HG03039 (cell line): ENCODE results near the gene ALPI.

Experiments used
- ATAC-seq: cut with Tn5 transposase; IDR thresholded peaks from one replicate; pipeline ENCODE4 v1.9.1; 2021; ENCODE audit warnings: mild to moderate bottlenecking, moderate library complexity; ENCODE audit not compliant: unreplicated experiment

ALPI gene

DNA sequence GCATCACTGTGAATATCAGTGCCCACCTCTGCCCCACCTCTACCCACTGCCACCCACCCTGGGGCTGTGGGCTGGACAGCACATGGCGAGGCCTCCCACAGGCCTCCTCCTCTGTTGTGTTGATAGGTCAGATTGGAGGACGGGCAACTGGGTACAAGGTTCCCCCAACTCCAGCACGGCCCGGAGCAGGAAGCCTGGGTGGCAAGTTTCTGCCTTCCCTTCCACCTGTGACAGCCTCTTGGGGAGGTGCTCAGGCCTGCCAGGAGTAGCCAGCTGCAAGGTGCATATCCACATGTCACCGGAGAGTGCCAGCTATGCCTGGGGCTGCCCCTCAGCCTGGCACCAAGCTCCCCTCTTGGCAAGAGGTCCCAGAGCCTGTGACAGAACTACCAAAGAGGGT lies 38.6 kb downstream of the ALPI start:
- ATAC-seq, result no peak

DNA sequence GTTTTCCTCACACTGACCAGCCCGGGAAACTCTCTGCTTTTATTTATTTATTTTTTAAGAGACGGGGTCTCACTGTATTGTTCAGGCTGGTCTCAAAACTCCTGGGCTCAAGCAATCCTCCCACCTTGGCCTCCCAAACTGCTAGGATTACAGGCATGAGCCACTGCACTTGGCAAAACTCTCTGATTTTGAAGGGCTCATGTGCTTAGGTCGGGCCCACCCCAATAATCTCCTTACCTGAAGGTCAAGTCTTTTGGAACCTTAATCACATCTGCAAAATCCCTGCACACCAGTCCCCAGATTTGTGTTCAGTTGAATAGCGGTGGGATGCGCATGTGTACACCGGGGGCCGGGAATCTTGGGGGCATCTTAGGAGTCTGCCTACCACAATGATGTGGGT lies 39.3 kb downstream of the ALPI start:
- ATAC-seq, result no peak

GRCh38 chr2:232496501-232497270 lies 40.7 kb downstream of the ALPI start:
- ATAC-seq, result no peak

DNA sequence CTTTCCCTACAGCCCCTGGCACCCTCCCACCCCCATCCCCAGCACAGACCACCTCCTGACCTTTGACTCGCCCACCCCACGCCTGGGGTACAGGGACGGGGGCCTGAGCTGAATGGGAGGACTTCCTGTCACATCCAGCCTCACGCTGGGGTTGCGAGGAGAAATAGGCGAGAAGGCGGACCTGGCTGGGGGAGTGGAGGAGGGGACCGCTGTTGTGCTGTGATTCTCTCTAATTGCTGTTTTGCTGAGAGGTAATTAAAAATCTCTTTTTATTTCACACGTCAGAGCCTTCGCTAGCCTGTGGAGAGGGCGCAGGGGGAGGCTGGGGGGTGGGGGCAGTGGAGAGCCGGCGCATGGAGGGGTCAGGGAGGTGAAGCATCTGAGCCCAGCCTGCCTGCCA lies 41.4 kb downstream of the ALPI start:
- no peak for ATAC-seq

- ATAC-seq, result no peak
Measured at GRCh38 chr2:232498452-232498851, 42.5 kb downstream of the ALPI start.

DNA sequence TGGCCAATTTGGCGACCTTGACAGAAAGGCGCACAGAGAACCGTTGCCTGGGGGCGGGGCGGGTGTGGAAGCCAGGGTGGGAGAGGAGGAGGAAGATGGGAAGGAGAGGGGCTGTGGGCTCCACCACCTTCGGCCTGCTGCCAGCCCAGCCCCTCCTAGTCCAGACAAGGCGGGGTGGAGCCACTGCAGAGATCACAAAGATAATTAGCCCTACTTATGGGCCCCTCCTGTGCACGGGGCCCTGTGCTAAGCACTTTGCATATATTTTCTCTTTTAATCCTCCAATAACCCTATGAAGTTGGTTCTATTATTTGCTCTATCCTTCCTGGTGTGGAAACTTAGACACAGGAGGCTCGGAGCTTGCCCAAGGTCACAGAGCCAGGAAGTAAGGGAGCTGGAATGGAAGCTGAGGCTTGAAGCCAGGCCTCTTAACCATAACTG lies 45.4 kb downstream of the ALPI start:
- no peak for ATAC-seq

DNA sequence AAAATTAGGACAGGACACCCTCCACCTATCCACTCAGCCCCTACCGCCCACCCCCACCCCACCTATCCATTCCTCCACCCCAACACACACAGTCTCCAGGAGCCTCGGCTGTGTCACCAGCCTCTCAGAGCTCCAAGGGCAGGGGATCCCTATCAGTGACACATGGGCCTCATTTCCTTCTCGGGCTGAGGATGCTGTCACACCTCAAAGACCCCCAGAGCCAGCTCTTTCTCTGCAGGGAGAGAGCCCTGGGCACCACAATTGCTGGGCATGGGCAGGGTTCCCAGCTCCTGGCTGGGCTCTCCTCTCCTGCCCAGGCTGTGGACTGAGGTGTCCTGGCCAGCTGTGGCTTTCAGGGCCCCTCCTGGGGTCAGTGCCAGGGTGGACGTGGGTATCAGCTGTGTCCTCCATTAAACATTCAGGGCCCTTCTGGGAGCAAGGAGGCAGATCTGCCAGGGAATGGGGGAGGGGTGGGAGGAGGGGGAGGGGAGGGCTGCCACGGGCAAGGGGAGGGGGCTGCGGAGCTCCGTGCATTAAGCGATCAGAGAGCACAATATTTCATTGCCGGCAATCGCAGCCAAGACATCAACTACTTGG lies 45.9 kb downstream of the ALPI start:
- no peak for ATAC-seq

- ATAC-seq, result no peak
Measured at GRCh38 chr2:232502511-232502910, 46.6 kb downstream of the ALPI start.

- no peak for ATAC-seq
Measured at GRCh38 chr2:232502911-232503808, 47.2 kb downstream of the ALPI start.

- ATAC-seq, result no peak
Measured at GRCh38 chr2:232503809-232504323, 47.9 kb downstream of the ALPI start.

GRCh38 chr2:232504438-232504837 lies 48.5 kb downstream of the ALPI start:
- no peak for ATAC-seq

DNA sequence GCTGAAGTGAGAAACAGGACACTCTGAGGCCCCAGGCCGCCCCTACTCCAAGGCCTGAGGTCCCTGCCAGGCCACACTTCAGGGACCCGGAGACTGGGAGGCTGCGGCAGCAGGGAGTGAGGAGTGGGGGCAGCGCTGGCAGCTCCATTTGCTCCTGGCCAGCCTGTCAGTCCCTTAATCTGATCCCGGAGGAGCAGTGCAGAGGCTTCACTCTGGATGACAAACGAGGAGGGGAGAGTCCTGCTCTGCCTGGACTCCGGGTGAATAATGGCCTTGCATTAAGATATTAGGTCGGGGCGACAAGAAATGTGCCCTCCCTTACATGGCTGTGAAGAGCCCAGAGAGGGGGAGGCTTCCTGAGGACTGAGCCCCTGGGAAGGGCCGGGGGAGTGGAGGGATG lies 49.9 kb downstream of the ALPI start:
- no peak for ATAC-seq

GRCh38 chr2:232506709-232507108 lies 50.8 kb downstream of the ALPI start:
- ATAC-seq, result no peak

GRCh38 chr2:232508251-232508650 lies 52.3 kb downstream of the ALPI start:
- ATAC-seq, result no peak
